Hippocampal formation (tissue), 2 donors: ENCODE measurements around the gene BACH1.
"Not testable (repeated sequence)": the region's sequence is repeated elsewhere in the genome, so short reads cannot be mapped to it uniquely, and the experiment has no call there.

Experiments
- DNase-seq, 2 donors: peaks; one replicate each; lab custom pipeline; 2025; lab: John Stamatoyannopoulos, UW

BACH1 gene

DNA sequence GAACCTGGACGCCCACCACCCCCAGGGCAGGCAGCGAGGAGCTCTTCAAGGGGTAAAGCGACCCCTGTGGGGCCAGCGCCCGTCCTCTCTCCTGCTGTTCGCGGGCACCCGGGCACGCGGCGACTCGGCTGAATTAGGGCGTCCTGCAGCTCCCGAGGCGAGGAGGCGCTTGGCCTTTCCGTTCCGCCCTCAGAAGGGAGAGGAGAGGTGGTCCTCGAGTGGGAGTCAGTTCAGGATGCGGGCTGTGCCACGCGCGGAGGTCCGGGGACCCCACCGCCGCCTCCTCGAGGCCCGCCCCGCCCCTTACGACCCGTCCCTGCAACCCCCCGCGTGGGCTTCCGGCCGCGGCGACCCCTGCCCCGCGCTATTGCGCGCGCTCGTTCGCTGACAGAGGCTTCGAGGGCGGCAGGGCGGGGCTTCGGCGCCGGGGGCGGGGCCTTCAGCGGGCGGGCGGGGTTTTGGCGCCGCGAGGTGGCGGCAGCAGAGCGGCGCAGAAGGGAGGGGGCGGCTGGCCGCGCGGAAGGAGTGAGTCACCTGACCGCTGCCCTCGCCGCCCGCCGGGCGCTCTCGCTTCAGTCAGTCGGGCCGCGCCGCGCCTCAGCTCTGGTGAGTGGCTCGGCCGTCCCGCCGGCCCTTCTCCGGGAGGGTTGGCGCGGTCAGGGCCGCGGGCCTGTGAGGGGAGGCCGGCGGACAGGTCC is at the start of gene BACH1:
BACH1 (plus strand) TSS at position 575 of the 698 bp plus-strand sequence. CDS start 22,359 bp downstream, outside the sequence.
- peak; percentile 80 to 89 for DNase-seq

DNA sequence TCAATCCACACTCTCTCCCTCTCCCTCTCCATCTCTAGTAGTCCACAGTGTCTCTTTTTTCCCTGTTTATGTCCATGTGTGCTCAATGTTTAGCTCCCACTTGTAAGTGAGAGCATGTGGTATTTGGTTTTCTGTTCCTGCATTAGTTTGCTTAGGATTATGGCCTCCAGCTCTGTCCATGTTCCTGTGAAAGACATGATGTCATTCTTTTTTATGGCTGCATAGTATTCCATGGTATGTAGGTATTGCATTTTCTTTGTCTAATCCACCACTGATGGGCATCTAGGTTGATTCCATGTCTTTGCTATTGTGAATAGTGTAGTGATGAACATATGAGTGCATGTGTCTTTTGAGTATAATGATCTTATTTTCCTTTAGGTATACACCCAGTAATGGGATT is 49.4 kb upstream of the BACH1 start:
- DNase-seq = not testable (repeated sequence)

DNA sequence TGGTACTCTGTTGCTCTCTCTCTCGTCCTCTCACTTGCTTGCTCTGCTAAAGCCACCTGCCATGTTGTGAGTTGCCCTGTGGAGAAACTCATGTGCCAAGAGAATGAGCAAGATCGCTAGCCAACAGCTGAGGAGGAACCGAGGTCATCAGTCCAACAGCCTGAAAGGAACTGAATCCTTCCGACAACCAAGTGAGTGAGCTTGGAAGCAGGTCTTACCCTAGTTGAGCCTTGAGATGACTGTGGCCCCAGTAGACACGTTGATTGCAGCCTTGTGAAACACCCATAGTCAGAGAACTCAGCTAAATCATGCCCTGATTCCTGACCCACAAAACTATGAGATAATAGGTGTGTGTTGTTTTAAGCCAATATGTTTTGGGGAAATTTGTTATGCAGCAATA is 48.1 kb upstream of the BACH1 start:
- DNase-seq = no peak

DNA sequence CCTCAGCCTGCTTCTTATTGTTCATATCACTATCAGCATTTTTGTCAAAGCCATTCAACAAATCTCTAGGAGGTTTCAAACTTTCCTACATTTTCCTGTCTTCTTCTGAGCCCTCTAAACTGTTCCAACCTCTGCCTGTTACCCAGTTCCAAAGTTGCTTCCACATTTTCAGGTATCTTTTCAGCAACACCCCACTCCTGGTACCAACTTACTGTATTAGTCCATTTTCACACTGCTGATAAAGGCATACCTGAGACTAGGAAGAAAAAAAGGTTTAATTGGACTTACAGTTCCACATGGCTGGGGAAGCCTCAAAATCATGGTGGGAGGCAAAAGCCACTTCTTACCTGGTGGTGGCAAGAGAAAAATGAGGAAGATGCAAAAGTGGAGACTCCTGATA is 44.9 kb upstream of the BACH1 start:
- DNase-seq = not testable (repeated sequence)

DNA sequence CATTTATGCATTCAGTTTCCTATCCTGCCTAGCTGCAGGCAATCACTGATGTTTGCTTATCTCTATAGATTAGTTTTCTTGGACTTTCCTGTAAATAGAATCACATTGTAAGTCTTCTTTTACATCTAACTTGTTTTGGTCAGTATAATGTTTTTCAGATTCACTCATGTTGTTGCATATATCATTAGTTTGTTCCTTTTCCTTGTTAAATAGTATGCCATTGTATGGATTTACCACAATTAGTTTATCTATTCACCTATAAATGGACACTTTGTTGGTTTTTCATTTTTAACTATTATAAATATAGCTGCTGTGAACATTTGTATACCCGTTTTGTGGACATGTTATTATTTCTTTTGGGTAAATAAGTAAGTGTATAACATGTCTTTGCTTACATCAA is 44.2 kb upstream of the BACH1 start:
- DNase-seq = no peak

DNA sequence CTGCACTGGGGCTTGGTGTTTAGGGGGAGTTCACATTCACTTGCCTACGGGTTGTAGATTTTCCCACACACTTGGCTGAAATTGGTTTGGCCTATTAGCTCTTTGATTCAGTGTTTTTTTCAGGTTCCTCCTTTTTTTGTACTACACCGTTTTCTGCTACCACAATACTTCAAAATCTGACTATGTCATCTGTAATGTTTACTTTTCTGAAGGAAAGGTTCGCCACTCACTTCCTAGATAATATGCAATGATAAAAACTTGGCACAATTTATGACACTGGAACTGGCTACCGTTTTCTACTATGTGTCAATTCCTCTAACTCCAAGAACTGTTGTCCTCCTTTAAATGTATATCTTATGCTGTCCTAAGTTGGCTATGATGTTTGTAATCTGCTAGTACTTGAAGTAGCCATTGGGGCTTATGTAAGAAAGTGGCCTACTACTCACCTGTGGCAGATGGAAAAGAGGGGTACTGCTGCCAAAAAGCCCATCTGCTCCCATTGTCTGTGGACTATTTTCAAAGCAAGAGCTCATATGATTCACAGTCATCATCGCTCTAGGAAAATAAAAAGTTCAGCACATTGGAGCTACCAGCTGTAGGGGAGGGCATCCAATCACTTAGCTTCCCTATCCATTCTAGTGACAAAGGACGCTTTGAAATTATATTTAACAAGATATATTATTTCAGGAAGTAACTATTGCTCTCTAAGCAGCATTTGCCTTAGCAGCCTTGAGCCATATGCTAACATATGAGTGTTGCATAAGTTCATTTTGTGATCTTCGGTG is 42.4 kb upstream of the BACH1 start:
- no peak for DNase-seq

DNA sequence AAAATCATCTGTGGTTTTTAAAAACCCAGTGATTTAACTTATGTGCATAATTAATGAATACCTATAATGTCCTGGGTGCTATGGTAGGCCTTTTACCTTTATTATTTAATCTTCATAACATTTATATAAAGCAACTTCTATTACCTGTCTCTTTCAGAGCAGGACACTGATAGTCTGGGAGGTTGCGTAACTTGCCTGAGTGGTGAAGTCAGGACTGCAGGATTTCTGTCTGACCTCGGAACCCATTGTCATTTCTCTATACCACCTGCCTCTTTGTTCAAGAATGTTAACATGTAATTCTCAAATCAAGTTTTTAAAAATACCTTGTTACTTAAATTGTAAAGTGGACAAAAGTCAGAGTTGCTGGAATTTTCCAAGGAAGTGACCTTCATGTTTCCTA is 41.0 kb upstream of the BACH1 start:
- DNase-seq = no peak

DNA sequence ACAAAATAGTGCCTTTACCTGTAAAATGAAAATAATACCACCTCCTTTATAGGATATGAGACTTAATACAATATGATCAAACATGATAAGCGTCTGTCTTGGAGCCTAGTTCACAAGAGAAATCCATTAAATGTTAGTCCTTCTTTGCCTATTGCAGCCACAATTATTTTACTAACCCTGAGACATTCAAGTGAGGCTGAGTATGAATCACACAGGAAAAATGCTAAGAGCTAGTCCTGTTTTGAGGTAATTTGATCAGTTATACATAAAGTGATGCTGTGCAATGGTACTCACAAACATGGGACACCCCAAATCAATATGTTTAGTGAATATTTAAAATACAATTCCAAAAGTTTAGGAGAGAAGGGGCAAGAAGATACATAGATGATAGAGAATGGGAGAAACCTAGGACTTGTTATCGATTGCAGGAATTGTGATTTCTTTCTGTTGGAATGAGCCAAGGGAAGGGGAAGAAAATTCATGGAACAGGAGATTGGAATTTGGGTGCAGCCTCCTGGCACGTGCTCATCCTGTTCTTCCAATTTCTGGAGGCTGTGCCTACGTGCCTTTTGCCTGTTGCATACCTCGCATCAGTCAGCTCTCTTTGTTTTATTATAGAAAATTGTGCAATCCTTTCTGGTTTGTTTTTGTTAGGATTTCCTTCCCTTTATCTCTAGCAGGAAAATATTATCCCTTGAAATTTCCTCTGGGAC is 39.9 kb upstream of the BACH1 start:
- no peak for DNase-seq

DNA sequence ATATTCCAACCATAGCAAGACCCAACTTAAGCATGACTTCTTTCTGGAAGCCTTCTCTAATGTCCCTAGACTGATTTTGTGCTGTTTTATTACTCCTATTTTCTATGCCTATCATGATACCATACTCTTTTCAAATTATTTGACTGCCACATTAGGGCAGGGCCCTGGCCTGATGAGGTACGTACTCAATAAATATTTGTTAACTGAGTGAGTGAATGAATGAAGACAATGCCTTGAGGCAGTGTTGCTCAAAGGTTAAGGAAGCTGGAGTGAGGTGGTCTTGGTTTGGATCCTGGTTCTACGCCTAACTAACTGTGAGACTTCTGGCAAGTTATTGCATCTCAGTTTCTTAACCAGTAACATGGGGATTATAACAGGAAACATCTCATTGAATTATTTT is 38.3 kb upstream of the BACH1 start:
- no peak for DNase-seq

DNA sequence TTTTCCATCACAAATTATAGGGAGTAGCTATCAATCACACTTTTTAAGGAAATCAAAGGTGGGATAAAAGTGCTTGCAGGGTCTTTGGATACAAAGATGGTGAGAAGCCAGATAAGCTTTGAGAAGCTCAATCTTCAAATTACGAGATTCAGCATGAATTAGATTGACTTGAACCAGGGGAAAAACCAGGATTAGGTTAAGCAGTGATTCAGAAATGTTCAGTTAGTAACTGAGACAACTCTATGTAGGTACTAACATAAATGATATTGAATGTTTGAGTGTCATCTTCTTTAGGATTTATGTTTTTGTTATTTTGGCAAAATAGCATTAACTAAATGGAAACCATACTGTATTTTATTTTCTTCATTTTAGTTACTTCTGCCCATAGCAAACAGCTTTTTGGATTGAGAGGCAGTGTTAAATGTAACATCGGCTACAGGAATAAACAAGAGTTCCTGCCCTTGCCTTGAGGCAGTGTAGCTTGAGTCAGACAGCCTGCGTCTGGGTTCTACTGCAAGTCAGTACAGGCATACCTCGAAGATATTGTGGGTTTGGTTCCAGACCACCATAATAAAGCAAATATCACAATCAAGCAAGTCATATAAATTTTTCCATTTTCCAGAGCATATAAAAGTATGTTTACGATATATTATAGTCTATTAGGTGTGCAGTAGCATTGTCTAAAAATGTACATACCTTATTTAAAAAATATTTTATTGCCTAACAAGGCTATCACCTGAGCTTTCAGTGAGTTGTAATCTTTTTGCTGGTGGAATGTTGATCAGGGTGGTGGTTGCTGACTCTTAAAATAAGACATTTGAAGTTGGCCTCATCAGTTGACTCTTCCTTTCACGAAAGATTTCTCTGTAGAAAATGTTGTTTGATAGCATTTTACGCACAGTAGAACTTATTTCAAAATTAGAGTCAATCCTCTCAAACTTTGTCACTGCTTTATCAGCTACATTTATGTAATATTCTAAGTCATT is 36.9 kb upstream of the BACH1 start:
- no peak for DNase-seq

DNA sequence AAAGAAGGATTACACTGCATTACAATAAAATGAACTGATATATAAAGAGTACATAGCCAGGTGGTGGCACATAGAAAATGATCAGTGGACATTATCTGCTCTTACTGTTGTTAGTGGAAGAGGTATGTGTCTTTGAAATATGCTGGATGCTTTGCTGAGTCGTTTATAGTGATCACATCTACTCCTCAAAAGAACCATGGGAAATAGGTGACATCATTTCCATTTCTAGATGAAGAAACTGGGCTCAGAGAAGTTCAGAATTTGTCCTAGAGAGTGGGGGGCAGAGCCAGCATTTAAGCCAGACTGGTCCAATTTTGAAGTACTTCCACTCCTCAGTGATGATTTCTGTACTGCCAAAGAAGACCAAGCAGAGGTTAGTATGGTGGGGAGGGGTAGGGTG is 34.0 kb upstream of the BACH1 start:
- DNase-seq = no peak

DNA sequence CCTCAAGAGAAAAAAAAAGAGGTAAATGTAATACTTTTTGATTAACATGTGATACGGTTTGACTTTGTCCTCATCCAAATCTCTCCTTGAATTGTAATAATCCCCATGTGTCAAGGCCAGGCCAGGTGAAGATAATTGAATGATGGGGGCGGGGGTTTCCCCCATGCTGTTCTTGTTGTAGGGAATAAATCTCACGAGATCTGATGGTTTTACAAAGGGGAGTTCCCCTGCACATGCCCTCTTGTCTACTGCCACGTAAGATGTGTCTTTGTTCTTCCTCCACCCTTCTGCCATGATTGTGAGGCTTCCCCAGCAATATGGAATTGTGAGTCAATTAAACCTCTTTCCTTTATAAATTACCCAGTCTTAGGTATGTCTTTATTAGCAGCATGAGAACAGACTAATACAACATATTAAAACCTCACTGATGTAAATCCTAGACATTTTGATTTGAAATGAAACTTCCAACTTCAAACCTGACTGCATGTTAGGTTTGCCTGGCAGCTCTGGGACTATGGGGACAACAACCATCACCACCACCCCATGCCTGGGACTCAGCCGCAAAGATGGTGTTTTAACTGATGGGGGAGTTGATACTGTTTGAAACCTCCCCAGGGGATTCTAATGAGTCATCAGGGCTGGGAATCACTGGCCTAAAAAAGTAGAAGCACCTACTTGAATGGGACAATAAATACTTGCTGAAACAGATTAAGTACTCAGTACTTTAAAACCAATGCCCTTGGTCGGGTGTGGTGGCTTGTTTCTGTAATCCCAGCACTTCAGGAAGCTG is 32.8 kb upstream of the BACH1 start:
- DNase-seq = no peak

DNA sequence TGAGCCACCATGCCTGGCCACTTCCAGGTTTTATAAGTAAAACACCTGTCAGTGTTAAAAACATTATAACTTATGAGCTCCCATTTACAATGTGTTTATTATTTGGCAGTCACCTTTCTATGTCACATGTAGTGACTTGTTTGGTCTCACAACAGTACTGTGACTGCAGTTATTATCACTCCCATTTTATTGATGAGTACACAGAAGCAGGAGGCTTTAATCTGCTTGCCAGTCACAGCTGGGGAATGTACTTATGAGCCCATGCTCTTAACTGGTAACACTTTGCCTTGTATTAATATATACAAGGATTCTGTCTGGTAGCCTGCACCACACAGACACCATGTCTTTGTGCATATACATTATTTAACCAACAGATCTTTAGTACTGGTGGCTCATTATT is 31.1 kb upstream of the BACH1 start:
- DNase-seq = no peak

DNA sequence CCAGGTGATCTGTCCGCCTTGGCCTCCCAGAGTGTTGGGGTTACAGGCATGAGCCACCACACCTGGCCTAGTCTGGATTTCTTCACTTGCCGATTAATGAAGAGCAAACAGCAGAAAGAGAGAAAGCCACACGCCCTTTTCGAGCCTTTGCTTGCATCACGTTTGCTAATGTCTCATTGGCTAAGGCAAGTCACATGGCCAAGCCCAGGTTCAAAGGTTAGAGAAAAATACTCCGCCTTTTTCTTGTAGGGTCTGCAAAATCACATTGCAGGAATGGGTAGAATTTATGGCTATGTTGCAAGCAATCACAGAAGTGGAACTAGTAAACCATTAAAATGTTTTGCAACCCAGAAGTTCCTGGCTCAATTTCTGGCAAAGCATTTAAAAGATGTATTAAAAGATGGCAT is 26.8 kb upstream of the BACH1 start:
- DNase-seq = no peak

DNA sequence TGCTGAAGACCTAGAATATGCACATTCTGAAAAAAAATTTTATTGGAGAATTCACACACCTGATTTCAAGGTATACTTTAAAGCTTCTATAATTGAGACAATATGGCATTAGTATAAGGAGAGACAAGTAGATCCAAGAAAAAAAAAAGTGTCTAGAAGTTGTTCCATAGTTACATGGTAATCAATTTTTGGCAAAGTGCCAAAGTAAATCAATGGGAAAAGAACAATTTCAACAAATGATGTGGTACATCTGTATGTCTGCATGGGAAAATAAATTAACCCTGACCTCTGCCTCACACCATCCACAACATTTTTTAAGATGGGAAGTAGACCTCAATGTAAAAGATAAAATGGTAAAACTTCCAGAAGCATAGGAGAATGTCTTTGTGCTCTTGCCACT is 21.3 kb upstream of the BACH1 start:
- no peak for DNase-seq

DNA sequence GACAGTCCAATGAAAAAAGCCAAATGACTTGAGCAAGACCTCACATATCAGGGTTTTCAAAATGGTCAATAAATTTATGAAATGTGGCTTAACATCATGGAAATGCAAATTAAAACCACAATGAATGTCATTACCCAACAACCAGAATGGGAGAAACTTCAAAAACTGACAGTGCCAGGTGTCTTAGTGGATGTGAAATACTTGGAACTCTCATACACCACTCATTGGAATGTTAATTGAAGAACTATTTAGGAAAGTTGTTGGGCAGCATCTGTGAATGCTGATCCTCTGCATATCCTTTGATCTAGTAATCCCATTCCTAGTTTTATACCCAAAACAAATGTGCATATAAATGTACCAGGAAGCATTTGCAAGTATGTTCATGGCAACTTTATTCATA is 19.2 kb upstream of the BACH1 start:
- DNase-seq = no peak

DNA sequence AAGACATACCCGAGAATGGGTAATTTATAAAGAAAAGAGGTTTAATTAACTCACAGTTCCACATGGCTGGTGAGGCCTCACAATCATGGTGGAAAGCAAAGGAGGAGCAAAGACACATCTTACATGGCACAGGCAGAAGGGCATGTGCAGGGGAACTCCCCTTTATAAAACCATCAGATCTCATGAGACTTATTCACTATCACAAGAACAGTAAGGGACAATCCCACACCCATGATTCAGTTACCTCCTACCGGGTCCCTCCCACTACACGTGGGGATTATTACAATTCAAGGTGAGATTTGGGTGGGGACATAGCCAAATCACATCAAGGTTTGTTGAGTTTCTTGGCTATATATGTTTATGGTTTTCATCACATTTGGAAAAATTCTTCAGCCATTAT is 16.9 kb upstream of the BACH1 start:
- DNase-seq = not testable (repeated sequence)

DNA sequence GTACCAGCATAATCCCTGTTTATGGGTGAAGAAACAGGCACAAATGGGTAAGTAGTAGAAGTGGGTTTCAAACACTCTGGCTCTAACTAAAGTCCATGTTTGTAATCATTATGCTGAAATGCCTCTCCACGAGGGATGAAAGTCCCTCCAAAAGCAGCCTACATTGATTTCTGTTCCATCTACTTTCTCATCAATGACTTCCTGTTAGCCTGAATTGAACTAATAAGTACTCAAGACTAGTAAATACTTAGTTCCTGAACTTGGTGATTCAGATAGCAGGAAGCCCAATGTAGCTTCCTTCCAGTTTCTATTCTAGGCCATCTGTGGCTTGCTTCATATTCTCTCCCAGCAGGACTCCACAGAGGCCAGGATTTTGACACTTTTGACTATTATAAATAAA is 11.3 kb upstream of the BACH1 start:
- DNase-seq = no peak

DNA sequence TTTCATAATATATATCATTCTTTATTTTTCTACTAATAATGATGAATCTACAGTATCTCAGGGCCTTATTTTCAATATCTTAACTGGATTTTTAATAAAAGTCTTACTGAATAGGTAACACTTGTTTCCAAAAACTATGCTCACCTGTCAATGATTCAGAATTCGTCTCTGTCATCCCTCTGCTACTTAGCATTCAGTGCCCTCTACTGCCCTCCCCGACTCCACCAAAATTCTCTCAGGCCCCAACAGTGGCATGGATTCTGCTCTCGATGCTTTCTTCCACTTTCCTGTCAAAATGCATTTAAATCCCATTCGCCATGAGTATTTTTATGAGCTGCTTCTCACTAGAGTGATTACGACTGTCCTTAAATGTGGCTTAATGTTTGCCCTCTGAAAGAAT is 10.5 kb upstream of the BACH1 start:
- no peak for DNase-seq

DNA sequence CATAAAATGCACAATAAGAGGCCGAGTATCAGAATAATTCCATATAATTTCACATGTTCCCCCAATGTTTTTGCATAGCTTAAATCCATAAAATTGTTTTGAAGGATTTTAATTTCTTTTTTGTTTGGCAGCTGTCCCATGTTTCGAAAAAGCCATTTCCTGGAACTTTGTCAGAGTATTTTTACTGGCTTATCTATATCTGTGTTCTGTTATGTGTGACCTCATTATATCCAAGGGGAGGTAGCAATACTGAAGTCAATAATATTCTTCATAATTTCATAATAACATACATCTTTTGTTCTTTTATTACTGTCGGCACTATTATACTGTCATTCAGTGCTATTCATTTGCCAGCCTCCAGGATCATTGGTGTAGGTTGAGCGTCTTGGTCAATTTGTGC is 9.4 kb upstream of the BACH1 start:
- DNase-seq = no peak

DNA sequence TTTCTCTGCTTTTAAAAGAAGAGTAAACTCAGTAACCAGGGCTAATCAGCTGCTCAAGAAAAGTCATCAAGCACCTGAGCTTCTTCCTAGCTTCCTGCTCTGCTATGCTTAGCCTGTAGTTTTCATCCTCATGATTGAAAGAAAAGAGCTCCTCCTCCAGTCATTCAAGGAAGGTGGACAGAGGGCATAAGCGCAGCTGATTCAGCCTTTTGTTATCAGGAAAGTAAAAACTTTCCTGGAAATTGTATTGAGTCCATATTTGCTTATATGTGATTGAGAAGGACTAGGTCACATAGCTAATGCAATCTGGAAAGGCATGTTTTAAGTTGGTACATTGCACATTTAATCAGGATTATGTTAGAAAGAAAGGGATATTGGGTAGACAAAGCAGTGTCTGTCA is 8.5 kb upstream of the BACH1 start:
- DNase-seq = no peak
